ENCODE results near the gene MSI2.

- TF ChIP-seq POLR2A (IDR thresholded peaks at IDR 0.05) (no peak), CTCF (IDR thresholded peaks at IDR 0.05) (no peak)
Observed at GRCh38 chr17:57499648-57500049, 243.3 kb downstream of the MSI2 start.

All from right lobe of liver (tissue), 4 donors.